H1 (cell line): ENCODE data around the gene CACNA2D3. TPM values are rescaled to one million over a fixed set of nuclear protein-coding genes. Genes with fewer than 3 reads are reported as not detected.

Source experiments
- CTCF ChIA-PET: fragments of 300-600 bp; sonication (Branson Sonifier 250); formaldehyde crosslinking; loops from one replicate; lab custom pipeline; 2021; ENCODE audit not compliant: partially characterized antibody; lab: Charles Lee
- POLR2A ChIA-PET: fragments of 300-600 bp; sonication (Branson Sonifier 250); formaldehyde crosslinking; loops from one replicate; lab custom pipeline; 2021; ENCODE audit warnings: inconsistent platforms; ENCODE audit not compliant: partially characterized antibody; lab: Charles Lee
- DNase-seq, 2 experiments: peaks; one replicate each; pipeline versions ENCODE4 v3.0.0 to v3.0.0-alpha.2; 2010 to 2022; ENCODE audit warnings: low spot score in 2 of 2, low read depth in 1 of 2, mixed read lengths in 1 of 2
- FAIRE-seq: peaks from 2 replicates; lab custom pipeline; 2011; peaks lifted over from hg19 to GRCh38; lab: Jason Lieb, UNC
- H2AFZ ChIP-seq: 2 replicates; pipeline ENCODE4 v1.8.1; 2012; ENCODE audit warnings: low read length, inconsistent platforms
- H2AK5ac ChIP-seq: 2 replicates; pipeline ENCODE4 v1.6.1; 2013; ENCODE audit warnings: low read depth, low read length
- H2BK120ac ChIP-seq: replicated peaks from 2 replicates; pipeline ENCODE3; 2013; ENCODE audit warnings: low read depth, low read length, inconsistent platforms
- H2BK12ac ChIP-seq: 2 replicates; pipeline ENCODE4 v1.6.1; 2013; ENCODE audit warnings: low read depth, low read length
- H2BK15ac ChIP-seq: 2 replicates; pipeline ENCODE4 v1.6.1; 2013; ENCODE audit warnings: low read length
- H2BK20ac ChIP-seq: 2 replicates; pipeline ENCODE4 v1.6.1; 2013; ENCODE audit warnings: low read length
- H2BK5ac ChIP-seq: 2 replicates; pipeline ENCODE4 v1.6.1; 2013; ENCODE audit warnings: low read depth, low read length
- H3K14ac ChIP-seq: 2 replicates; pipeline ENCODE4 v1.6.1; 2013; ENCODE audit warnings: inconsistent platforms; ENCODE audit not compliant: insufficient read length
- H3K18ac ChIP-seq: 2 replicates; pipeline ENCODE4 v1.6.1; 2013; ENCODE audit warnings: low read length; ENCODE audit errors: extremely low read depth
- H3K23ac ChIP-seq: 2 replicates; pipeline ENCODE4 v1.6.1; 2013; ENCODE audit warnings: inconsistent platforms; ENCODE audit not compliant: insufficient read length
- H3K23me2 ChIP-seq: 2 replicates; pipeline ENCODE4 v1.6.1; 2013; ENCODE audit warnings: low read depth, low read length
- H3K27ac ChIP-seq: 2 replicates; pipeline ENCODE4 v1.6.1; 2011; ENCODE audit warnings: low read depth, low read length, inconsistent platforms
- H3K27me3 ChIP-seq, 4 experiments: replicated peaks in 1 of 4; 1 replicate in 1 of 4; 2 replicates in 3 of 4; pipeline versions ENCODE4 v1.6.1 to v1.8.1; 2011 to 2013; ENCODE audit warnings: low read length in 3 of 4, mild to moderate bottlenecking in 3 of 4, inconsistent platforms in 2 of 4, mixed read lengths in 2 of 4, moderate library complexity in 1 of 4; ENCODE audit not compliant: control insufficient read depth in 3 of 4, insufficient read depth in 3 of 4; ENCODE audit errors: extremely low read depth in 1 of 4
- H3K36me3 ChIP-seq, 4 experiments: 2 replicates each; pipeline versions ENCODE4 v1.6.1 to v1.8.1; 2011 to 2013; ENCODE audit warnings: mild to moderate bottlenecking in 4 of 4, low read length in 3 of 4, moderate library complexity in 2 of 4, control low read depth in 1 of 4, inconsistent platforms in 1 of 4; ENCODE audit not compliant: insufficient read depth in 4 of 4, control insufficient read depth in 2 of 4
- H3K4ac ChIP-seq: replicated peaks from 2 replicates; pipeline ENCODE3; 2013; ENCODE audit warnings: low read length, low read depth, mixed read lengths, inconsistent platforms; ENCODE audit not compliant: insufficient read length
- H3K4me1 ChIP-seq, 4 experiments: replicated peaks in 1 of 4; 1 replicate in 1 of 4; 2 replicates in 3 of 4; pipeline versions ENCODE4 v1.6.1 to v1.8.1; 2011 to 2013; ENCODE audit warnings: low read length in 3 of 4, inconsistent platforms in 2 of 4, mixed read lengths in 1 of 4; ENCODE audit not compliant: insufficient read depth in 4 of 4, control insufficient read depth in 3 of 4
- H3K4me2 ChIP-seq, 2 experiments: 2 replicates each; pipeline versions ENCODE4 v1.6.1 to v1.8.1; 2011 to 2013; ENCODE audit warnings: low read depth in 2 of 2, low read length in 2 of 2, control low read depth in 1 of 2, inconsistent platforms in 1 of 2, mild to moderate bottlenecking in 1 of 2; ENCODE audit not compliant: insufficient read depth in 1 of 2
- H3K4me3 ChIP-seq, 4 experiments: fragments of 200-600, 300-600 bp in 1 of 4; sonication (generic), shearing (Covaris generic), sonication (Bioruptor Twin) in 1 of 4; 2 replicates each; pipeline versions ENCODE4 v1.5.1 to v1.8.1; 2011 to 2016; ENCODE audit warnings: low read length in 4 of 4, low read depth in 3 of 4, control low read depth in 2 of 4, inconsistent platforms in 2 of 4, mild to moderate bottlenecking in 2 of 4, mixed read lengths in 1 of 4, moderate library complexity in 1 of 4; ENCODE audit not compliant: insufficient read depth in 2 of 4; ENCODE audit errors: extremely low read depth in 1 of 4
- H3K56ac ChIP-seq: replicated peaks from 2 replicates; pipeline ENCODE3; 2013; ENCODE audit warnings: low read depth, mild to moderate bottlenecking, mixed read lengths, low read length, inconsistent platforms; ENCODE audit not compliant: insufficient read length
- H3K79me1 ChIP-seq: 2 replicates; pipeline ENCODE4 v1.6.1; 2013; ENCODE audit warnings: low read depth, low read length, control low read depth
- H3K79me2 ChIP-seq, 2 experiments: 2 replicates each; pipeline versions ENCODE4 v1.6.1 to v1.8.1; 2012 to 2013; ENCODE audit warnings: low read length in 2 of 2, mild to moderate bottlenecking in 2 of 2, inconsistent platforms in 1 of 2; ENCODE audit not compliant: insufficient read depth in 2 of 2, control insufficient read depth in 1 of 2
- H3K9ac ChIP-seq, 4 experiments: replicated peaks in 1 of 4; 1 replicate in 1 of 4; 2 replicates in 3 of 4; pipeline versions ENCODE4 v1.6.1 to v1.8.1; 2011 to 2013; ENCODE audit warnings: low read depth in 3 of 4, low read length in 3 of 4, control low read depth in 2 of 4, mild to moderate bottlenecking in 2 of 4, moderate library complexity in 2 of 4, inconsistent platforms in 1 of 4; ENCODE audit errors: extremely low read depth in 1 of 4
- H3K9me3 ChIP-seq, 2 experiments: 2 replicates each; pipeline versions ENCODE4 v1.6.1 to v1.8.1; 2012 to 2013; ENCODE audit warnings: mild to moderate bottlenecking in 2 of 2, moderate library complexity in 2 of 2, control low read depth in 1 of 2, inconsistent platforms in 1 of 2, low read depth in 1 of 2, low read length in 1 of 2, mixed read lengths in 1 of 2; ENCODE audit not compliant: insufficient read depth in 2 of 2
- H4K20me1 ChIP-seq, 2 experiments: replicated peaks in 1 of 2; 2 replicates each; pipeline versions ENCODE3 to v1.8.1; 2011 to 2013; ENCODE audit warnings: inconsistent platforms in 2 of 2, low read length in 2 of 2, mild to moderate bottlenecking in 1 of 2; ENCODE audit not compliant: insufficient read depth in 2 of 2, control insufficient read depth in 1 of 2
- H4K5ac ChIP-seq: 2 replicates; pipeline ENCODE4 v1.6.1; 2013; ENCODE audit warnings: low read length, low read depth, mixed read lengths, inconsistent platforms; ENCODE audit not compliant: insufficient read length
- H4K8ac ChIP-seq: 2 replicates; pipeline ENCODE4 v1.8.0; 2013; ENCODE audit warnings: mild to moderate bottlenecking, moderate library complexity, low read length, inconsistent platforms; ENCODE audit not compliant: insufficient read depth; ENCODE audit errors: extremely low read depth
- H4K91ac ChIP-seq: replicated peaks from 2 replicates; pipeline ENCODE3; 2013; ENCODE audit warnings: low read length, mixed read lengths, inconsistent platforms; ENCODE audit not compliant: insufficient read length
- ATF2 ChIP-seq: IDR thresholded peaks from 2 replicates; pipeline ENCODE4 v1.6.1; 2012; ENCODE audit warnings: low read length, inconsistent platforms
- CHD1 ChIP-seq: IDR thresholded peaks from 2 replicates; pipeline ENCODE4 v1.6.1; 2012; ENCODE audit warnings: low read depth, low read length, improper control_type of control experiment
- EZH2 ChIP-seq: fragments of 200-600 bp; sonication (generic); IDR thresholded peaks from 2 replicates; pipeline ENCODE4 v1.7.1; 2012; ENCODE audit warnings: low read depth, mild to moderate bottlenecking, moderate library complexity, low read length, inconsistent platforms; ENCODE audit not compliant: severe bottlenecking
- SIRT6 ChIP-seq: IDR thresholded peaks from one replicate; pipeline ENCODE4 v1.7.1; 2012; ENCODE audit warnings: low read length, inconsistent platforms
- WGBS, 2 experiments: shearing (Covaris generic) in 1 of 2; methylation state at CpG; one replicate each; pipeline versions ENCODE4 v1.1.6 to v1.1.7; 2013 to 2015; ENCODE audit warnings: low lambda C conversion rate in 2 of 2, mixed read lengths in 2 of 2, inconsistent platforms in 1 of 2, low coverage in 1 of 2, missing lambda C conversion rate in 1 of 2; ENCODE audit not compliant: insufficient replicate concordance in 2 of 2, insufficient coverage in 1 of 2, insufficient read length in 1 of 2; ENCODE audit errors: extremely low coverage in 1 of 2, missing lambda C conversion rate in 1 of 2; 5-methylcytosine and 5-hydroxymethylcytosine counted together
- polyA plus RNA-seq, 7 experiments: library from polyadenylated mRNA; depleted of rRNA in 3 of 7; stranded (reverse) in 5 of 7; unstranded in 2 of 7; fragments of >200 nt in 5 of 7; fragments of 200-250 nt in 2 of 7; gene quantifications; 1 replicate in 5 of 7; 2 replicates in 1 of 7; 4 replicates in 1 of 7; pipeline versions ENCODE4 v1.2.1 to v1.2.3, GENCODE V29; 2011 to 2013; ENCODE audit warnings: missing spikeins in 2 of 7, mixed read lengths in 2 of 7
- total RNA-seq: library from RNA; stranded (reverse); fragmentation: NEBNext Ultra II Directional; extraction: Animal tissue kit (Norgen Biotek cat#: 25700); gene quantifications from 2 replicates; pipeline ENCODE4 v1.2.1, GENCODE V29; 2021

CACNA2D3 gene
- total and polyA plus RNA-seq, 2 of the 8 experiments (the other 6 are each of a cell fraction or from before 2014, with no cell fraction given) = 1.5 to 1.8 TPM

DNA sequence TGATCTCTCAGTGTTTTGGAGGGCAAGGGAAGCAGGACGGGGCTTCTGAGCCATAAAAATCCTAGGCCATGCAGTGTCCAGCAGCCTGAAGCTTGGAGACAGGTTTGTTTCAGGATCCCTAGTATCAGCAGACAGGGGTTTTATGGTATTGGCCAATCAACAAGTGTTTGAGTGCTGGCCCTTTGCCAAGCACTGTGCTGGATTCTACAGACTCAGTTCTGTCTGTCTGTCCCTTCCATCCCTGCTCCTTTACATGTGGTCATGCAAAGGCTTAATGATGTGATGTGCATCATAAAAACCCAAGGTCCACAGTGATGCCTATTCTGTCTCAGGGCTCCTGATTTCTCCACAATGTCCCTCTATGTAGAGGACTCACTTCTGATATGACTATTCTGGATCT, 621.4 kb downstream of the CACNA2D3 start:
- POLR2A ChIA-PET = no interaction called here
- Histone ChIP-seq H3K9ac (no peak overlapping the region), H3K23ac (no peak overlapping the region)

More for the DNA sequence above, 621.4 kb downstream of the CACNA2D3 start:
- Histone ChIP-seq H3K23me2 (peaks cover 1% of the 10 kb centered on the region; the same call in 1 of the 2 replicates), H3K4ac (no peak overlapping the region), H3K4me3 (no peak overlapping the region), H3K9me3 (no peaks in the 10 kb centered on the region), H2AK5ac (no peak overlapping the region), H3K36me3 (no peaks in the 10 kb centered on the region), H3K27me3 (no peaks in the 10 kb centered on the region), H2BK12ac (no peak overlapping the region), H2BK15ac (no peak overlapping the region), H3K14ac (no peak overlapping the region), H4K8ac (no peak overlapping the region), H2BK20ac (no peak overlapping the region), H2BK120ac (no peak overlapping the region), H3K4me2 (no peak overlapping the region), H3K56ac (no peak overlapping the region), H3K4me1 (no peaks in the 10 kb centered on the region), H2AFZ (no peak overlapping the region), H4K20me1 (no peaks in the 10 kb centered on the region), H3K18ac (no peak overlapping the region), H3K79me2 (no peaks in the 10 kb centered on the region), H3K27ac (no peak overlapping the region), H4K5ac (no peak overlapping the region), H4K91ac (no peak overlapping the region), H2BK5ac (no peak overlapping the region), H3K79me1 (no peaks in the 10 kb centered on the region)
- no peak for TF ChIP-seq EZH2
- no peak for TF ChIP-seq ATF2
- no peak for TF ChIP-seq SIRT6
- TF ChIP-seq CHD1 = no peak
- DNase-seq (no peak), FAIRE-seq (no peak)
- 75% methylated on average over 1 of the region's 1 CpG; no CpG with 5 or more reads in 1 of the 2 experiments for WGBS, 2 experiments
- CTCF ChIA-PET = interaction anchor here (1.3 to 1.6 kb wide), 3 partner anchors 18 to 255 kb away, joined by 3 to 5 read pairs (median 4); no protein-coding TSS in a partner anchor
